ENCODE measurements around the gene ANK3. TPM values are rescaled to one million over a fixed set of nuclear protein-coding genes. Genes with fewer than 3 reads are reported as not detected.

Gene ANK3
- total RNA-seq, 1 experiment from 2014 or later = 29.8 TPM

- no peak for DNase-seq
- H3K27me3 Mint-ChIP-seq (ENCODE audit: unreplicated experiment) = no peaks in the 10 kb centered on the region
- CTCF ChIA-PET = no interaction called here
- H3K4me1 Mint-ChIP-seq (ENCODE audit: low read depth, unreplicated experiment) = peaks cover 26% of the 10 kb centered on the region
- H3K36me3 Mint-ChIP-seq (ENCODE audit: insufficient read depth, unreplicated experiment) = peaks cover 4% of the 10 kb centered on the region
- BruUV-seq (replicated peaks) = no TSS peak
- H3K4me3 Mint-ChIP-seq (ENCODE audit: low read depth, unreplicated experiment) = no peak overlapping the region
- TF ChIP-seq CTCF (IDR thresholded peaks at IDR 0.05; ENCODE audit: unreplicated experiment) = no peak
- intact Hi-C loops (cut with micrococcal nuclease; ENCODE audit: unreplicated experiment) = no loop called here
- H3K27ac Mint-ChIP-seq (ENCODE audit: unreplicated experiment) = no peak overlapping the region
- no peaks in the 10 kb centered on the region for H3K9me3 Mint-ChIP-seq (ENCODE audit: low read depth, unreplicated experiment)
These were observed 247.6 kb downstream of the ANK3 start for GRCh38 chr10:60141896-60142559.

- Mint-ChIP-seq H3K4me3 (ENCODE audit: low read depth, unreplicated experiment) (no peak overlapping the region), H3K4me1 (ENCODE audit: low read depth, unreplicated experiment) (peaks cover 20% of the 10 kb centered on the region), H3K27me3 (ENCODE audit: unreplicated experiment) (no peaks in the 10 kb centered on the region), H3K36me3 (ENCODE audit: insufficient read depth, unreplicated experiment) (peaks cover 4% of the 10 kb centered on the region), H3K9me3 (ENCODE audit: low read depth, unreplicated experiment) (no peaks in the 10 kb centered on the region), H3K27ac (ENCODE audit: unreplicated experiment) (no peak overlapping the region)
- TF ChIP-seq CTCF (IDR thresholded peaks at IDR 0.05; ENCODE audit: unreplicated experiment) = peak; percentile 17
- BruUV-seq (replicated peaks) = no TSS peak
- CTCF ChIA-PET = interaction anchor here (0.7 to 1.7 kb wide), 5 partner anchors 30 to 93 kb away, joined by 3 to 9 read pairs (median 4); no protein-coding TSS in a partner anchor
- peak; percentile 57 for DNase-seq
- intact Hi-C loops (cut with micrococcal nuclease; ENCODE audit: unreplicated experiment) = loop anchor here (1.0 kb wide), 1 partner anchor 31 kb away; no protein-coding TSS in a partner anchor
These were observed 248.7 kb downstream of the ANK3 start for GRCh38 chr10:60140651-60141632.

- DNase-seq = peak; percentile 28
- peaks cover 17% of the 10 kb centered on the region for H3K4me1 Mint-ChIP-seq (ENCODE audit: low read depth, unreplicated experiment)
- peaks cover 4% of the 10 kb centered on the region for H3K36me3 Mint-ChIP-seq (ENCODE audit: insufficient read depth, unreplicated experiment)
- H3K27me3 Mint-ChIP-seq (ENCODE audit: unreplicated experiment) = no peaks in the 10 kb centered on the region
- intact Hi-C loops (cut with micrococcal nuclease; ENCODE audit: unreplicated experiment) = loop anchor here (1.0 kb wide), 1 partner anchor 32 kb away; no protein-coding TSS in a partner anchor
- TSS peak; percentile 54 for BruUV-seq (replicated peaks)
- no peak for TF ChIP-seq CTCF (IDR thresholded peaks at IDR 0.05; ENCODE audit: unreplicated experiment)
- CTCF ChIA-PET = interaction anchor here (0.8 to 1.7 kb wide), 7 partner anchors 17 to 94 kb away, joined by 3 to 8 read pairs (median 4); no protein-coding TSS in a partner anchor
- no peaks in the 10 kb centered on the region for H3K9me3 Mint-ChIP-seq (ENCODE audit: low read depth, unreplicated experiment)
- H3K27ac Mint-ChIP-seq (ENCODE audit: unreplicated experiment) = no peak overlapping the region
- H3K4me3 Mint-ChIP-seq (ENCODE audit: low read depth, unreplicated experiment) = no peak overlapping the region
These were observed 249.7 kb downstream of the ANK3 start for GRCh38 chr10:60139798-60140566.

GRCh38 chr10:60139290-60139689 lies 250.4 kb downstream of the ANK3 start:
- no peak for TF ChIP-seq CTCF (IDR thresholded peaks at IDR 0.05; ENCODE audit: unreplicated experiment)
- H3K4me1 Mint-ChIP-seq (ENCODE audit: low read depth, unreplicated experiment) = peaks cover 10% of the 10 kb centered on the region
- no peak overlapping the region for H3K27ac Mint-ChIP-seq (ENCODE audit: unreplicated experiment)

More at GRCh38 chr10:60139290-60139689, 250.4 kb downstream of the ANK3 start:
- Mint-ChIP-seq H3K4me3 (ENCODE audit: low read depth, unreplicated experiment) (no peak overlapping the region), H3K27me3 (ENCODE audit: unreplicated experiment) (no peaks in the 10 kb centered on the region), H3K36me3 (ENCODE audit: insufficient read depth, unreplicated experiment) (peaks cover 4% of the 10 kb centered on the region), H3K9me3 (ENCODE audit: low read depth, unreplicated experiment) (no peaks in the 10 kb centered on the region)
- CTCF ChIA-PET = interaction anchor here (0.8 to 1.7 kb wide), 6 partner anchors 16 to 95 kb away, joined by 3 to 6 read pairs (median 4); no protein-coding TSS in a partner anchor
- DNase-seq = no peak
- no TSS peak for BruUV-seq (replicated peaks)
- intact Hi-C loops (cut with micrococcal nuclease; ENCODE audit: unreplicated experiment) = no loop called here
